AG04449 (cell line): ENCODE data around the gene RHO.

Experiments
- CTCF ChIA-PET: fragments of 350-600 bp; formaldehyde crosslinking; extraction: SDS; loops from one replicate; lab custom pipeline; 2021; ENCODE audit warnings: antibody characterized with exemption; lab: Yijun Ruan, JAX
- POLR2A ChIA-PET: fragments of 400-600, 350-600 bp; formaldehyde crosslinking; extraction: SDS; loops from one replicate; lab custom pipeline; 2020; ENCODE audit warnings: antibody characterized with exemption, inconsistent platforms; lab: Yijun Ruan, JAX
- DNase-seq: peaks from one replicate; pipeline ENCODE4 v3.0.0-alpha.2; 2010; ENCODE audit warnings: low read depth, low spot score
- H3K4me3 ChIP-seq: 2 replicates; pipeline ENCODE4 v1.5.1; 2011; ENCODE audit warnings: low read depth, mild to moderate bottlenecking, control low read depth, low read length
- TF ChIP-seq, protein P1 (sequence below): IDR thresholded peaks from one replicate; pipeline ENCODE4 v1.5.1; 2011; ENCODE audit warnings: mild to moderate bottlenecking, moderate library complexity, low read length, control low read depth, inconsistent platforms; ENCODE audit not compliant: insufficient read depth; ENCODE audit errors: missing control alignments

RHO gene

DNA sequence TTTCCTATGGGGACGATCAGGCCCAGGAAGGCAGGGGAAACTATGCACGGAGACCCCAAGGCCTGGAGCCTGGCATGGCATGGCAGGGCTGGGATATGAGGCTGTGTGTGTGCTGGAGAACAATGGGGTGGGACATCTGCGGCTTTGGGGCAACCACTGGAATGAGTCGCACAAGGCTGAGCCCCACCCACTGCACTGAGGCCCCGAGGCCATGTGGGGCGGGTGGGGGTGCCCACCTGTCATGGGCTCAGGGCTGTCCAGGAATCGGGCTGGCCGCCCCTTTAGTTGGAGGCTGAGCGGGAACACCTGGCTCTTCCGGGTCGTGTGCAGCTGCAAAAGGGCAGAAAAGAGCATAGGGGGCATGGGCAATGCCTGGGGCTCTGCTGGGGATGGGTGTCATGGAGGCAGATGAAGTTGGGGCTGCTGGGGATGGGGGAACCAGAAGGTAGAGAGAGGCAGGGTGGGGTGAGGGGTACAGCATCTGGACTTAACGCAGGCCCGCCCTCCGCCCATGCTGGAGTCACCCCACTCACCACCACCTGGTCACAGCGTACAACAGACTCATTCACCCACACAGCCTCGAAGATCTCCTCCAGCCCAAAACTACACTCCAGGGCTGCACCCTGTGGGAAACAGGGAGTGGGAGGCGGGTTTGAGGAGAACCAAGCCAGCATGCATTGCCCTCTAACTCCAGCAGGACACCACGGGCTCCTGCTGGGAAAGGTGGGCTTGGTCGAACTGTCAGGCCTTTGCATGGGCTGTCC, 47.0 kb downstream of the RHO start:
- no peak overlapping the region for H3K4me3 ChIP-seq
- POLR2A ChIA-PET, result no interaction called here
- TF ChIP-seq, protein P1, sequence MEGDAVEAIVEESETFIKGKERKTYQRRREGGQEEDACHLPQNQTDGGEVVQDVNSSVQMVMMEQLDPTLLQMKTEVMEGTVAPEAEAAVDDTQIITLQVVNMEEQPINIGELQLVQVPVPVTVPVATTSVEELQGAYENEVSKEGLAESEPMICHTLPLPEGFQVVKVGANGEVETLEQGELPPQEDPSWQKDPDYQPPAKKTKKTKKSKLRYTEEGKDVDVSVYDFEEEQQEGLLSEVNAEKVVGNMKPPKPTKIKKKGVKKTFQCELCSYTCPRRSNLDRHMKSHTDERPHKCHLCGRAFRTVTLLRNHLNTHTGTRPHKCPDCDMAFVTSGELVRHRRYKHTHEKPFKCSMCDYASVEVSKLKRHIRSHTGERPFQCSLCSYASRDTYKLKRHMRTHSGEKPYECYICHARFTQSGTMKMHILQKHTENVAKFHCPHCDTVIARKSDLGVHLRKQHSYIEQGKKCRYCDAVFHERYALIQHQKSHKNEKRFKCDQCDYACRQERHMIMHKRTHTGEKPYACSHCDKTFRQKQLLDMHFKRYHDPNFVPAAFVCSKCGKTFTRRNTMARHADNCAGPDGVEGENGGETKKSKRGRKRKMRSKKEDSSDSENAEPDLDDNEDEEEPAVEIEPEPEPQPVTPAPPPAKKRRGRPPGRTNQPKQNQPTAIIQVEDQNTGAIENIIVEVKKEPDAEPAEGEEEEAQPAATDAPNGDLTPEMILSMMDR, result no peak
- CTCF ChIA-PET, result interaction anchor here (1.3 kb wide), 1 partner anchor 13 kb away, joined by 4 read pairs; no protein-coding TSS in a partner anchor
- no peak for DNase-seq

DNA sequence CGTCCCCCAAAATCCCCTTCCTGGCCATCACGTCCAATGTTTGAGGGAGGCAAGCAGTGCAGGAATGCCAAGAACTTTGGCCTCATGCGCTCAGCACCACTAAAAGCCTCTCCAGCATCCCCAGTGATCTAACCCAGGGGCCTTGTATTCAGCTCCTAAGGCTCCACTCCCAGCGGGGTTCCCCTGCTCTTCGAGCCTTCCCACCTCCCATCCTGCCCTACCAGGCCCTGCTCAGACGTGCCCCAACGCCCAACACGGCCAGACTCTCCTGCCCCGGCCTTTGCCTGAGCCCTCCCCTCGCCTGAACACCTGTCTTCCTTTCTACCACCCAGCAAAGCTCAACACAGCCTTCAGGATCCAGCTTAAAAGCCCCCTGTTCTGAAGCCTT, 47.6 kb downstream of the RHO start:
- H3K4me3 ChIP-seq, result no peak overlapping the region
- ChIA-PET CTCF (interaction anchor here (1.3 kb wide), 1 partner anchor 14 kb away, joined by 4 read pairs; no protein-coding TSS in a partner anchor), POLR2A (no interaction called here)
- TF ChIP-seq, protein P1, result no peak
- DNase-seq, result no peak

DNA sequence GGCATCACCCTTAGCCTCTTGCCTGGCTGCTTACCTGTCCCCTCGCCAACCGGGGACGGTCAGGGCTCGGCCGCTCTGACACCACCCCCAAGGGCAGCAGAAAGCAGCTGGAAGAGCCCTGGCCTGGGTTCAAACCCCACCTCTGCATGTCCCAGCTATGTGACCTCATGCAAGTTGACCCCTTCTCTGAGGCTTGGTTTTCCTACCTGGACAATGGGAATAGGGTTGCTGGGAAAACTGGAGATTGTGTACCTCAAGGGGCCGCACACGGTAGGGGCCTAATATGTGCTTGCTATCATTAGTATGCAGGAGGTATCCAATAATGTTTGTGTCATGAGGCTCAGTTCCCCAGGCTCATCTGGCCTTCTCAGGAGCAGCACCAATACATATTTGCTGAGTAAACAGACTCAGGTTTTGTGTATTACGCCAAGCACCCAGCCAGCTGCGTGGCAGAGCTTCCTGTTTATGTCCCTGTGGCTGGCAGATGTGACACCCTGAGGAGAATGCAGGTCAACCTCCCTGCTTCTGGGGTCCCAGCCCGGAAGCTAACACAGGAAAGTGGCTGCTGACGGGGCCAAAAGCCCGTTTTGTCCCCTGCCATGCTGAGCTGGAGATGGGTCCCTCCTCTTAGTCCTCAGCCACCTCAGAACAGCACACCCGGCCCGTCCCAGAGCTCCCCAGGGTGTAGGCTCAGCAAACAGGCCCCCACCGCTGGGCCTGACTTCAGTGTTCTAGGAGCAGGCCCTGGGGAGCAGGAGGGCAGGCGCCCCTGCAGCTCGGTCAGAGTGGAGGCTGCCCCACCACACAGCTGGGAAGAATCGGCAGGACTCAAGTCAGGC, 48.3 kb downstream of the RHO start:
- ChIA-PET CTCF (interaction anchor here (0.8 to 1.3 kb wide), 2 partner anchors 15 to 17 kb away, joined by 3 to 4 read pairs; no protein-coding TSS in a partner anchor), POLR2A (no interaction called here)
- no peak overlapping the region for H3K4me3 ChIP-seq
- TF ChIP-seq, protein P1, result no peak
- no peak for DNase-seq

DNA sequence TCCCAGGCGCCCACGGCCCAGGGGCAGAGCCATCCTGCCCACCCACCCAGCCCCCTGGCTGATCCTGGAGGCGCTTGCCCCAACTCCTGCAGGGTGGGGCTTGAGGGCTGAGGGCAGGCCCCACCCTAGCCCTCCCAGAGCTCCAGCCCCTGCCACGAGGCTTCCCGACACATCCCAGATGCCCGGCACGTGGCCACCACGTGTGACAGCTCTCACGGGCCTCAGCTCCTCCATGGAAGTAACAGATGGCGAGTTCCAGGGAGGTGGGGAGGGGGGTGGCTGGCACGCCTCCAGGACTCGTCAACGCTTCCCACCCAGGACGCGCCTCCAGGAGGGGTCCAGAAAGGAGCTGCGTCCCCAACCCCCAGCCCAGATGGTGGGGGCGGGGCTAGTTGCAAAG, 48.9 kb downstream of the RHO start:
- H3K4me3 ChIP-seq, result no peak overlapping the region
- POLR2A ChIA-PET, result no interaction called here
- CTCF ChIA-PET, result interaction anchor here (0.8 kb wide), 1 partner anchor 17 kb away, joined by 3 read pairs; no protein-coding TSS in a partner anchor
- no peak for DNase-seq
- TF ChIP-seq, protein P1, result no peak

DNA sequence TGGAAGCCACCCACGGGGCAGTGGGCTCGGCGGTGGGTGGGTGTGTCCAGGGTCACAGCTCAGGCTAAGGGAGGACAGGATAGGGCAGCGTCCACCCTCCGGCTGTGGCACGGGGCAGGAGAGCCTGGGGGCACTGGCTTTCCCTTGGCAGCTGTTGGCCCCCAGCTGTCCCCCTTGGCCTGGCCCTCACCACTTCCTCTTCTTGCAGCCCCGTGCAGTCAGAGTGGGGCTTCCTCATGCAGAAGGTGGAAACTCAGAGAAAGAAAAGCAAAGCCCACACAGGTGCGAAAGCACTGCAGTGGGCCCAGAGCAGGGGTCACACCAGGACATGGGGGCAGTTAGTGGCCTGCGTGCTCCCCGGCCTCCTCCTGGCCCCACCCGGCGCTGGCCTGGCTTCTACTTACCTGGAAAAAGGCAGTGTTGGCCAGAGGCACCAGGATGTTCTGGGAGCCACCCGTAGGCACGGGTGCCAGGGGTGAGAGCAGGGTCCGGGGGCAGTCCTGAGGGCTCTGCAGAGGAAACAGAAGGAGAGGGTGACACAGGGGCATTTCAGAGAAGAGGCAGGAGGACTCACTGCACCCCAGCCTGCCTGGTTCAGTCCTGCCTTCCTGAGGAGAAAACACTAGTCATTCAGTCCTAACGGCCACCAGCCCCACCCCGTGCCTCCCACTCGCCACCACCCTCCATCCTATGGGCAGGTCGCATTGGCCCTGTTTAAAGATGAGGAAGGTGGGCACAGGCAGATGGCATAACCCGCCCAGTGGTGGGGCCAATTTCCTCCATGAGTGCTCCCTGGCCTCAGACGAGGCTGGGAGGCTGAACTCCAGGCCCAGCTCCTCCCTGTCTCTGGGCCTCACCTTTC, 49.7 kb downstream of the RHO start:
- DNase-seq, result no peak
- no peak overlapping the region for H3K4me3 ChIP-seq
- CTCF ChIA-PET, result no interaction called here
- TF ChIP-seq, protein P1, result no peak
- POLR2A ChIA-PET, result no interaction called here
